GM21529 (cell line): ENCODE measurements around the gene HBEGF.

Experiments
- ATAC-seq: cut with Tn5 transposase; IDR thresholded peaks from one replicate; pipeline ENCODE4 v1.9.1; 2021; ENCODE audit not compliant: unreplicated experiment

The HBEGF gene

GRCh38 chr5:140338336-140338735 is 8.1 kb downstream of the HBEGF start:
- no peak for ATAC-seq

GRCh38 chr5:140337880-140338279 is 8.5 kb downstream of the HBEGF start:
- no peak for ATAC-seq

GRCh38 chr5:140336388-140336787 is 10.0 kb downstream of the HBEGF start:
- no peak for ATAC-seq

- no peak for ATAC-seq
Measured at GRCh38 chr5:140331638-140332037, 14.8 kb downstream of the HBEGF start.

- ATAC-seq: no peak
Measured at GRCh38 chr5:140329739-140330481, 16.5 kb downstream of the HBEGF start.

GRCh38 chr5:140328036-140328764 is 18.2 kb downstream of the HBEGF start:
- ATAC-seq: no peak

GRCh38 chr5:140327589-140327988 is 18.8 kb downstream of the HBEGF start:
- ATAC-seq: no peak

GRCh38 chr5:140325486-140325885 is 20.9 kb downstream of the HBEGF start:
- no peak for ATAC-seq

GRCh38 chr5:140324617-140325241 is 21.7 kb downstream of the HBEGF start:
- ATAC-seq: no peak

GRCh38 chr5:140324041-140324600 is 22.3 kb downstream of the HBEGF start:
- no peak for ATAC-seq

- ATAC-seq: no peak
Measured at GRCh38 chr5:140322751-140323731, 23.4 kb downstream of the HBEGF start.

- no peak for ATAC-seq
Measured at GRCh38 chr5:140321796-140322195, 24.6 kb downstream of the HBEGF start.

- no peak for ATAC-seq
Measured at GRCh38 chr5:140319833-140320232, 26.6 kb downstream of the HBEGF start.

- no peak for ATAC-seq
Measured at GRCh38 chr5:140318792-140319191, 27.6 kb downstream of the HBEGF start.

- ATAC-seq: no peak
Measured at GRCh38 chr5:140317859-140318258, 28.5 kb downstream of the HBEGF start.

- ATAC-seq: no peak
Measured at GRCh38 chr5:140312791-140313189, 33.6 kb downstream of the HBEGF start.

GRCh38 chr5:140312067-140312790 is 34.2 kb downstream of the HBEGF start:
- no peak for ATAC-seq

- no peak for ATAC-seq
Measured at GRCh38 chr5:140311011-140311467, 35.4 kb downstream of the HBEGF start.

GRCh38 chr5:140310434-140310833 is 36.0 kb downstream of the HBEGF start:
- ATAC-seq: no peak
